SIG-M5 treated with dmso at 0.1 percent for 504 hours (cell line): ENCODE data around the gene PTK7.
"Not testable (repeated sequence)": the region's sequence is repeated elsewhere in the genome, so short reads cannot be mapped to it uniquely, and the experiment has no call there.

ENCODE experiments used
- DNase-seq: peaks from one replicate; lab custom pipeline; 2025; ENCODE audit not compliant: unreplicated experiment; lab: John Stamatoyannopoulos, UW

PTK7 gene

GRCh38 chr6:43054206-43054943 is 21.7 kb upstream of the PTK7 start:
- no peak for DNase-seq

GRCh38 chr6:43055966-43056365 is 20.1 kb upstream of the PTK7 start:
- DNase-seq: no peak

GRCh38 chr6:43058531-43058930 is 17.6 kb upstream of the PTK7 start:
- peak; percentile 9 for DNase-seq

GRCh38 chr6:43059168-43060033 is 16.7 kb upstream of the PTK7 start, which contains the start of the genes KLC4 and MRPL2:
KLC4 (plus strand) TSS chr6:43059631; CDS start chr6:43061336, 1,705 bp downstream.
MRPL2 (minus strand) TSS chr6:43059434; CDS start chr6:43059381, 53 bp downstream.
- peak; percentile 99 for DNase-seq

GRCh38 chr6:43060034-43060754 is 15.9 kb upstream of the PTK7 start:
- DNase-seq: no peak

- no peak for DNase-seq
These were observed 15.1 kb upstream of the PTK7 start for GRCh38 chr6:43060755-43061633.

- no peak for DNase-seq
These were observed 14.3 kb upstream of the PTK7 start for GRCh38 chr6:43061861-43062260.

- DNase-seq: no peak
These were observed 13.3 kb upstream of the PTK7 start for GRCh38 chr6:43062818-43063217.

GRCh38 chr6:43070028-43070632 is 6.0 kb upstream of the PTK7 start:
- DNase-seq: peak; percentile 60

GRCh38 chr6:43074847-43075669 is 1.1 kb upstream of the PTK7 start:
- no peak for DNase-seq

- no peak for DNase-seq
These were observed 584 bp downstream of the PTK7 start for GRCh38 chr6:43076464-43077332.

GRCh38 chr6:43077333-43077809 is 1.3 kb downstream of the PTK7 start:
- no peak for DNase-seq

- no peak for DNase-seq
These were observed 1.9 kb downstream of the PTK7 start for GRCh38 chr6:43077981-43078511.

GRCh38 chr6:43078691-43079090 is 2.6 kb downstream of the PTK7 start:
- DNase-seq: no peak

GRCh38 chr6:43081043-43081442 is 4.9 kb downstream of the PTK7 start:
- DNase-seq: no peak

- DNase-seq: not testable (repeated sequence)
These were observed 5.8 kb downstream of the PTK7 start for GRCh38 chr6:43081922-43082321.

GRCh38 chr6:43082806-43083655 is 6.9 kb downstream of the PTK7 start:
- DNase-seq: peak; percentile 38
